GM12878 (cell line): ENCODE results near the gene HIVEP2. TPM values are rescaled to one million over a fixed set of nuclear protein-coding genes. Genes with fewer than 3 reads are reported as not detected.

Experiments
- ATAC-seq: fragments of 200-7000 bp; cut with Tn5 transposase; 3 replicates; pipeline ENCODE4 v1.9.1; 2020; ENCODE audit warnings: mild to moderate bottlenecking, moderate library complexity
- BruUV-seq: library from RNA; stranded (reverse); fragments of 400-500 nt; replicated peaks from 2 replicates; lab custom pipeline; 2021; lab: Mats Ljungman, UMichigan
- CTCF ChIA-PET: fragments of 300-600 bp; sonication (Branson Sonifier 250); formaldehyde crosslinking; extraction: SDS; loops from one replicate; lab custom pipeline; 2021; ENCODE audit warnings: inconsistent platforms; lab: Yijun Ruan, JAX
- POLR2A ChIA-PET: fragments of 350-600 bp; formaldehyde crosslinking; extraction: SDS; loops from one replicate; lab custom pipeline; 2021; ENCODE audit warnings: inconsistent platforms; lab: Charles Lee
- RAD21 ChIA-PET: fragments of 300-600 bp; sonication (Branson Sonifier 250); formaldehyde crosslinking; loops from one replicate; lab custom pipeline; 2023; ENCODE audit warnings: antibody characterized with exemption; ENCODE audit not compliant: unreplicated experiment; lab: Charles Lee
- SMC1A ChIA-PET: fragments of 300-600 bp; sonication (Branson Sonifier 250); formaldehyde crosslinking; loops from one replicate; lab custom pipeline; 2023; ENCODE audit not compliant: unreplicated experiment, uncharacterized antibody; lab: Charles Lee
- DNase-seq: peaks from one replicate; pipeline ENCODE4 v3.0.0-alpha.2; 2011; ENCODE audit warnings: low read depth, low spot score
- FAIRE-seq: peaks from 3 replicates; lab custom pipeline; 2011; peaks lifted over from hg19 to GRCh38; lab: Jason Lieb, UNC
- H2AFZ ChIP-seq: 2 replicates; pipeline ENCODE4 v1.6.0; 2011; ENCODE audit warnings: low read depth, low read length, control low read depth; ENCODE audit not compliant: control insufficient read depth
- H3K27ac ChIP-seq: 2 replicates; pipeline ENCODE4 v1.5.1; 2011; ENCODE audit warnings: control low read depth; ENCODE audit not compliant: control insufficient read depth, insufficient read depth
- H3K27me3 ChIP-seq, 2 experiments: replicated peaks in 1 of 2; 2 replicates each; pipeline versions ENCODE4 v1.6.0 to v1.6.1; 2011; ENCODE audit warnings: low read length in 1 of 2; ENCODE audit not compliant: control insufficient read depth in 2 of 2, insufficient read depth in 2 of 2
- H3K36me3 ChIP-seq, 2 experiments: 2 replicates each; pipeline ENCODE4 v1.5.1; 2011; ENCODE audit warnings: low read length in 1 of 2; ENCODE audit not compliant: control insufficient read depth in 2 of 2, insufficient read depth in 2 of 2
- H3K4me1 ChIP-seq: 2 replicates; pipeline ENCODE4 v1.6.1; 2011; ENCODE audit warnings: mild to moderate bottlenecking, low read length, moderate library complexity, mixed read lengths; ENCODE audit not compliant: control insufficient read depth, insufficient read depth
- H3K4me2 ChIP-seq: 2 replicates; pipeline ENCODE4 v1.6.0; 2011; ENCODE audit warnings: control low read depth; ENCODE audit not compliant: control insufficient read depth, insufficient read depth
- H3K4me3 ChIP-seq: fragments of 200-600 bp; sonication (generic); 2 replicates; pipeline ENCODE4 v1.5.1; 2016
- H3K79me2 ChIP-seq: 2 replicates; pipeline ENCODE4 v1.6.0; 2011; ENCODE audit warnings: low read length; ENCODE audit not compliant: control insufficient read depth, insufficient read depth
- H3K9ac ChIP-seq: 2 replicates; pipeline ENCODE4 v1.8.0; 2011; ENCODE audit warnings: low read length, control low read depth, mixed read lengths; ENCODE audit not compliant: control insufficient read depth, insufficient read depth
- H3K9me3 ChIP-seq: replicated peaks from 3 replicates; pipeline ENCODE4 v1.5.1; 2011; ENCODE audit warnings: mild to moderate bottlenecking, low read length; ENCODE audit not compliant: control insufficient read depth, insufficient read depth
- H4K20me1 ChIP-seq: 2 replicates; pipeline ENCODE4 v1.6.0; 2011; ENCODE audit not compliant: control insufficient read depth, insufficient read depth
- ASH2L ChIP-seq: fragments of 300-600, 200-600 bp; sonication (generic); IDR thresholded peaks from 2 replicates; pipeline ENCODE4 v1.6.1; 2017; ENCODE audit warnings: low read depth, mild to moderate bottlenecking, borderline replicate concordance
- ATF7 ChIP-seq: fragments of 450-650 bp; IDR thresholded peaks from 2 replicates; pipeline ENCODE4 v1.6.1; 2016; ENCODE audit warnings: low read depth, mild to moderate bottlenecking
- CREB1 ChIP-seq: IDR thresholded peaks from 2 replicates; pipeline ENCODE4 v1.6.1; 2012; ENCODE audit warnings: low read depth, mild to moderate bottlenecking, inconsistent platforms
- CREM ChIP-seq: IDR thresholded peaks from 2 replicates; pipeline ENCODE4 v1.6.1; 2014; ENCODE audit warnings: antibody characterized with exemption, low read depth
- IKZF2 ChIP-seq, 2 experiments: fragments of 450-650 bp; IDR thresholded peaks; 2 replicates each; pipeline ENCODE4 v1.6.1; 2017; ENCODE audit warnings: mild to moderate bottlenecking in 2 of 2, moderate library complexity in 2 of 2
- JUNB ChIP-seq: IDR thresholded peaks from 2 replicates; pipeline ENCODE4 v1.6.1; 2016; ENCODE audit warnings: antibody characterized with exemption, mild to moderate bottlenecking
- JUND ChIP-seq: IDR thresholded peaks from 2 replicates; pipeline ENCODE4 v1.6.1; 2012; ENCODE audit warnings: low read depth, mild to moderate bottlenecking, low read length, improper control_type of control experiment, moderate library complexity
- MXI1 ChIP-seq: fragments of 150-350 bp; IDR thresholded peaks from 2 replicates; pipeline ENCODE4 v1.6.1; 2011; ENCODE audit warnings: low read depth, mild to moderate bottlenecking, inconsistent platforms, low read length, improper control_type of control experiment
- POU2F2 ChIP-seq: IDR thresholded peaks from 3 replicates; pipeline ENCODE4 v1.6.1; 2011; ENCODE audit warnings: low read depth, mild to moderate bottlenecking, low read length, borderline replicate concordance
- RAD21 ChIP-seq: IDR thresholded peaks from 2 replicates; pipeline ENCODE4 v1.6.1; 2011; ENCODE audit warnings: mild to moderate bottlenecking, low read depth, low read length, moderate library complexity; ENCODE audit not compliant: insufficient read depth
- RAD51 ChIP-seq: fragments of 450-650 bp; IDR thresholded peaks from 2 replicates; pipeline ENCODE4 v1.6.1; 2016; ENCODE audit warnings: moderate library complexity, mild to moderate bottlenecking, inconsistent platforms
- ZBED1 ChIP-seq: IDR thresholded peaks from 2 replicates; pipeline ENCODE4 v1.6.1; 2016; ENCODE audit warnings: borderline replicate concordance
- ZNF274 ChIP-seq: IDR thresholded peaks from one replicate; pipeline ENCODE4 v1.8.0; 2011; ENCODE audit not compliant: insufficient read length, insufficient read depth
- in situ Hi-C: fragments of 300-500 bp; cut with MboI; formaldehyde crosslinking; loops from 9 replicates; pipeline ENCODE4 v1.14.3; 2018; ENCODE audit warnings: mixed read lengths
- intact Hi-C: fragments of 100-400 bp; cut with micrococcal nuclease; formaldehyde crosslinking; loops from one replicate; pipeline ENCODE4 v1.14.2; 2022; ENCODE audit not compliant: unreplicated experiment
- polyA plus RNA-seq, 11 experiments: library from polyadenylated mRNA; depleted of rRNA in 4 of 11; unstranded in 6 of 11; stranded (reverse) in 5 of 11; fragments of >200 nt; fragmentation: Nextera tagmentation in 4 of 11; fragmentation: Illumina TruSeq in 1 of 11; extraction: Ambion mirVana in 4 of 11; extraction: Trizol in 1 of 11; gene quantifications; 1 replicate in 1 of 11; 2 replicates in 10 of 11; pipeline versions ENCODE4 v1.2.1 to v1.2.3, GENCODE V29; 2011 to 2016; ENCODE audit warnings: inconsistent platforms in 2 of 11, missing spikeins in 2 of 11, low read depth in 1 of 11
- total RNA-seq, 4 experiments: library from RNA; depleted of rRNA in 3 of 4; stranded (reverse); fragments of >200 nt in 3 of 4; fragmentation: Illumina TruSeq in 1 of 4; extraction: Trizol in 1 of 4; gene quantifications; 2 replicates each; pipeline versions ENCODE4 v1.2.1 to v1.2.3, GENCODE V29; 2013 to 2021
- TF ChIP-seq, protein P1 (sequence below): fragments of 450-650 bp; conservative IDR thresholded peaks from 2 replicates; pipeline ENCODE4 v1.6.1; 2017; ENCODE audit warnings: mild to moderate bottlenecking, moderate library complexity
- TF ChIP-seq, protein P2 (sequence below): IDR thresholded peaks from 2 replicates; pipeline ENCODE4 v1.6.1; 2011; ENCODE audit warnings: low read depth, low read length, improper control_type of control experiment, borderline replicate concordance

Gene HIVEP2
- total and polyA plus RNA-seq, 10 of the 15 experiments (the other 5 are each of a cell fraction or from before 2014, with no cell fraction given): 1.2 to 15.7 (median 10.2) TPM

GRCh38 chr6:142732790-142733189, 212.2 kb downstream of the HIVEP2 start:
- intact Hi-C loops: no loop called here
- no peak for ATAC-seq
- no peak overlapping the region for H3K27ac ChIP-seq
- FAIRE-seq: no peak
- in situ Hi-C loops: no loop called here
- no peak for DNase-seq
- no peak for TF ChIP-seq ZBED1
- TF ChIP-seq POU2F2: no peak
- no peak for TF ChIP-seq JUND
- TF ChIP-seq, protein P1, sequence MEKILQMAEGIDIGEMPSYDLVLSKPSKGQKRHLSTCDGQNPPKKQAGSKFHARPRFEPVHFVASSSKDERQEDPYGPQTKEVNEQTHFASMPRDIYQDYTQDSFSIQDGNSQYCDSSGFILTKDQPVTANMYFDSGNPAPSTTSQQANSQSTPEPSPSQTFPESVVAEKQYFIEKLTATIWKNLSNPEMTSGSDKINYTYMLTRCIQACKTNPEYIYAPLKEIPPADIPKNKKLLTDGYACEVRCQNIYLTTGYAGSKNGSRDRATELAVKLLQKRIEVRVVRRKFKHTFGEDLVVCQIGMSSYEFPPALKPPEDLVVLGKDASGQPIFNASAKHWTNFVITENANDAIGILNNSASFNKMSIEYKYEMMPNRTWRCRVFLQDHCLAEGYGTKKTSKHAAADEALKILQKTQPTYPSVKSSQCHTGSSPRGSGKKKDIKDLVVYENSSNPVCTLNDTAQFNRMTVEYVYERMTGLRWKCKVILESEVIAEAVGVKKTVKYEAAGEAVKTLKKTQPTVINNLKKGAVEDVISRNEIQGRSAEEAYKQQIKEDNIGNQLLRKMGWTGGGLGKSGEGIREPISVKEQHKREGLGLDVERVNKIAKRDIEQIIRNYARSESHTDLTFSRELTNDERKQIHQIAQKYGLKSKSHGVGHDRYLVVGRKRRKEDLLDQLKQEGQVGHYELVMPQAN: no peak
- no peak for TF ChIP-seq ZNF274
- TF ChIP-seq ATF7: no peak
- TF ChIP-seq CREM: no peak
- TF ChIP-seq JUNB: no peak
- no peak for TF ChIP-seq IKZF2 (IDR thresholded peaks at IDR 0.05)
- TF ChIP-seq RAD51: no peak
- TF ChIP-seq, protein P2, sequence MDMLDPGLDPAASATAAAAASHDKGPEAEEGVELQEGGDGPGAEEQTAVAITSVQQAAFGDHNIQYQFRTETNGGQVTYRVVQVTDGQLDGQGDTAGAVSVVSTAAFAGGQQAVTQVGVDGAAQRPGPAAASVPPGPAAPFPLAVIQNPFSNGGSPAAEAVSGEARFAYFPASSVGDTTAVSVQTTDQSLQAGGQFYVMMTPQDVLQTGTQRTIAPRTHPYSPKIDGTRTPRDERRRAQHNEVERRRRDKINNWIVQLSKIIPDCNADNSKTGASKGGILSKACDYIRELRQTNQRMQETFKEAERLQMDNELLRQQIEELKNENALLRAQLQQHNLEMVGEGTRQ: no peak
- TF ChIP-seq ASH2L: no peak
- TF ChIP-seq MXI1: no peak
- no peak for TF ChIP-seq CREB1
- TF ChIP-seq RAD21: no peak
- TF ChIP-seq, all 136 proteins: peak for 0
- Histone ChIP-seq H3K4me1 (no peaks in the 10 kb centered on the region), H3K9me3 (no peaks in the 10 kb centered on the region), H3K79me2 (no peaks in the 10 kb centered on the region), H2AFZ (no peak overlapping the region), H3K27me3 (no peaks in the 10 kb centered on the region), H3K4me2 (no peak overlapping the region), H4K20me1 (no peaks in the 10 kb centered on the region), H3K4me3 (no peak overlapping the region), H3K9ac (no peak overlapping the region), H3K36me3 (no peaks in the 10 kb centered on the region)
- SMC1A ChIA-PET: interaction anchor here (0.7 to 1.2 kb wide), 3 partner anchors 8 to 307 kb away, joined by 3 to 4 read pairs (median 3); no protein-coding TSS in a partner anchor
- CTCF ChIA-PET: interaction anchor here (1.8 kb wide), 1 partner anchor 9 kb away, joined by 7 read pairs; no protein-coding TSS in a partner anchor
- no TSS peak for BruUV-seq
- RAD21 ChIA-PET: interaction anchor here (0.7 kb wide), 1 partner anchor 13 kb away, joined by 7 read pairs; no protein-coding TSS in a partner anchor
- POLR2A ChIA-PET: interaction anchor here (1.2 kb wide), 1 partner anchor 16 kb away, joined by 3 read pairs; no protein-coding TSS in a partner anchor
